GM19240 (cell line): Measurements from ENCODE around the gene MAD1L1.

Source experiments
- DNase-seq: peaks from one replicate; pipeline ENCODE4 v3.0.0; 2011; ENCODE audit warnings: low spot score; ENCODE audit not compliant: insufficient read length

Gene MAD1L1

GRCh38 chr7:1901431-1902210, 331.1 kb downstream of the MAD1L1 start:
- no peak for DNase-seq

DNA sequence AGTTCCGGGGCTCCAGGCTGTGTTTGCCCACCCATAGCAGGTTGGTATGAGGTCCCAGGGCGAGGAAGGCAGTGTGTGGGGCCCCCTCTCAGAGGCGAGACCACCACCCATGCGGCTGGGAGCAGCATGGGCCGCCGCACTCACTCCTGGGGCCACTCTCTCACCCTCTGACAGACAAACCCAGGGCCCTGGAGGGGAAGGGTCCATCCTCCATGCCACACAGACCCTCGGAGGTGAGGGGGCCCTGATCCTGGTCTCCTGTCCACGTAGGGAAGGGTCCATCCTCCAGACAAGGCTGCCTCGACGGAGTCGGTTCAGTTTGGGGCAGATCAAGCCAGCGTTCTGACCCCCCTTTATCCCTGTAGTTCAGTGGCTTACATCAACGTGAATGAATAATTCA, 331.9 kb downstream of the MAD1L1 start:
- no peak for DNase-seq

- DNase-seq = no peak
These were observed 332.6 kb downstream of the MAD1L1 start for GRCh38 chr7:1899951-1900762.

DNA sequence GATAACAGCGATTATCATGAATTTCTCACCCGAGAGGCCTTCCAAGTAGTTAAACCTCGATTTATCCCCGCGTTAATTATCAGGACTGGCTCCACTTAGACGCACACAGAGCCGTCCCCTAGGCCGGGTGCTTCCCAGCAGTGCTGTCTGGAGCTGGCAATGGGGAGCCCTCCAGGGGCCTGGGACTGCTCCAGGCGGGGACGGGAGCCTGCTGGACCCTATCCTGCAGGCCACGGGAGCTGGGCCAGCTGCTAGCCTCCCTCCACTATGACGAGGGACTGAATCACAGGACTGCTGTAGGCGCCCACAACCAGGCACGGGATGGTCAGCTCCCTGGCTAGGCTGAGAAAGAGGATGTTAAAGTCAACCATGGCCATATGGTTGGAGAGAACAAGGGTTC, 333.5 kb downstream of the MAD1L1 start:
- no peak for DNase-seq

- no peak for DNase-seq
These were observed 334.0 kb downstream of the MAD1L1 start for GRCh38 chr7:1898628-1899185.

GRCh38 chr7:1897861-1898627, 334.7 kb downstream of the MAD1L1 start:
- DNase-seq = no peak

DNA sequence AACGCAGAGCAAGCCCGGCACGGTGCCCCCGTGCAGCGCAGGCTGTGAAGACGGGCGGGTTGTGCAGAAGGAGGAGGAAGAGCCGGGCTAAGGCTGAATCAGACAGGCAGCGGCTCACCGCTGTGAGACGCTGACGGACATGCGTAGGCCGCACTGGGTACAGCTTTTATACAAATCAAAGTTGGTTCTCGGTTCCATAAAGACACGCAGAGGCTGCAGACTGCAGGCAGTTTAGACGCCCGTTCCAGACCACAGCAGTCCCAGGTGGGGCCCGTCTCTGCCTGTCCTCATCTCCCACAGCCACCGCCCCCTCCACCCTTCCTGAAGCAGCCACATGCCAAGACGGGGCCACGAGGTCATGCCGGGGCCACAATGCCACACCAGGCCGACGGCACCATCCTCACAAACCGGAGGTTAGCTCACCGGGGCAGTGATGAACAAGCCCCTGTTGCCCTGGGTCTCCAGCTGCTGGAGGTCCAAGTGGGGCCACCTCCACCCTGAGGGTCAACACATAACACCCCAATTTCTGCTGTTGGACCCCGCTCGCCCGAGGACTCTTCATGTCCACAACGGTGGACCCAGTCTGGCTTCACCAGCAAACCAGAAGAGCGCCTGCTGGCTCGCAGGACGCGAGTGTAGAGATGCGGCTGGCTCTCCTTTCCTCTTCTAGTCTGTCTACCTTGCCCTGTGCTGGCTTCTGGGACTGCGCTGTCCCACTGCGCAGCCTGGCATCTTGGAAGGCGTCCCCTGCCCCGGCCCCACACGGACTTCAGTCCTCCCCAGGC, 335.5 kb downstream of the MAD1L1 start:
- no peak for DNase-seq

GRCh38 chr7:1895664-1896515, 336.9 kb downstream of the MAD1L1 start:
- DNase-seq = no peak

GRCh38 chr7:1894906-1895663, 337.7 kb downstream of the MAD1L1 start:
- no peak for DNase-seq

DNA sequence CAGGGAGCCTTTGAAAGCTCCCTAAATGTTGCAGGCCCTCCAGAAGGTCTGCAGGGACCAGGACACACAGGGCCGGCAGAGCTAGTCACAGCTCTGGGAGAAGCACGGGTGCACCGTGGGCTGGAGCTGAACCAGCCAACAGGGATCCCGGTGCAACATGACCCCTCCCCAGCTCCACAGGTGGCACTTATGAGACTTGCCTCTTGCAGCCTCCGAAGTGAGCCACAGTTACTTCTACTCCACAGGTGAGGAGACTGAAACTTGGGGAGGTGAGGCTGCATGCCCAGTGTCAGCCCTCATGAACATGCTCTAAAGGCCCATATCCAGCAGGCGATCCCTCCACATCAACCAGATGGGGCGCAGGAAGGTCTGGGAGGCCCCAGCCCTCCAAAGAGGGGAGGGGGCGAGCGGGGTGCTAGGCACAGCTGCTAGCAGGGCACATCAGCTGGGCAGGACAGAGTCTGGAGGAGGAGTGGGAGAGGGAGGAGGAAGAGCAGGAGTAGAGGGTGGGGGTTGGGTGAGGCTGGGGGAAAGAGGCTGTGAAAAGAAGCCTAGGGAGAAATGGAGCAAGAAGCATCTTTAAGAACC, 338.3 kb downstream of the MAD1L1 start:
- DNase-seq = no peak

DNA sequence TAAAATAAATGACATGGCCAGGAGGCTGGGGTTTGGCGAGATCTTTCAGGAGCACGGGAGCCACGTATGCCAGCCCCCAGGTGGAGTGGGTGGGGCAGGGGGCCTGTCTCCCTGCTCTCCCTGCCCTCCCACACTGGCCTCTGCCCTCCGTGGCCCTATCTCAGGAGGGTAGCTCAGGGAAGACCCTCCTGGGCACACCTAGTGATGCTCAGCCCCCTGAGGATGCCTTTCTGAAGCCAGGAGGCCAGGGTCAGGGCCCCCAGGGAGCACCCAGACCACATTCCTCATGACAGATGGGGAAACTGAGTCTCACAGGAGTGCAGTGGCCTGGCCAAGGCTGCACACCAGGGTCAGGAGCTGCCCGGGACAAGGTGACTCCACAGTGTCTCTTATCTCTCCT, 339.3 kb downstream of the MAD1L1 start:
- DNase-seq = no peak

GRCh38 chr7:1893036-1893435, 339.7 kb downstream of the MAD1L1 start:
- no peak for DNase-seq

GRCh38 chr7:1892011-1892965, 340.5 kb downstream of the MAD1L1 start:
- DNase-seq = no peak

GRCh38 chr7:1890289-1891235, 342.2 kb downstream of the MAD1L1 start:
- no peak for DNase-seq

DNA sequence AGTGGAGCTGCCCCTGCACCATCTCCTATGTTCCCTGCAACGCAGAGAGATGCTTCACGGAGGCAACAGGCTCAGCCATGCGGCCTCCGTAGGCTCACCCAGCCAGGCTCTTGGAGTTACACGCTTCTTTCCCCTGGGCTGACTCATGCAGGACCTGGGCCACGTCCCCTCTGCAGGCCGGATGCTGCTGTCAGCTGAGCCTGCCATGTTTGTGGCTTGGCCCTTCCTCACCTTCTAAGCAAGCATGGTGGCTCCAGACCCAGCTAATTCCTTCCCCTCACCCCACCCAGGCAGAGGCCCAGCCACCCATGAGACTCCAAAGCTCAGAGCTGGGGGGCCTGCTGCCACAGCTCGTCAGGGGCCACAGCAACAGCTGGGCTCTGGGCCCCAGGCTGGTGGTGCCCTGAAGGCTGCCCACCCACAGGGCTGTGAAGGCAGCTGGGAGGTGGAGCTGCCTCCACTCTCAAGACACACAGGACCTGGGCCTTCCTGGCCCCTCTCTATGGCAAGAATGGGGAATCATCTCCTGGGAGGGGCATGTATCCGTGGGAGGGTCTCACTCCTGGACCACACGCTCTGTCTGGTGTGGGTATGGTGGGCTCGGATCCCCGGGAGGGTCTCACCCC, 343.1 kb downstream of the MAD1L1 start:
- DNase-seq = no peak

- DNase-seq = no peak
These were observed 343.7 kb downstream of the MAD1L1 start for GRCh38 chr7:1889091-1889490.
